GM12872 (cell line): ENCODE measurements around the gene SUSD1.

Experiments
- CTCF ChIP-seq: IDR thresholded peaks from 3 replicates; pipeline ENCODE4 v1.5.1; 2011; ENCODE audit warnings: low read depth, mild to moderate bottlenecking, low read length, moderate library complexity; ENCODE audit not compliant: insufficient read depth

The SUSD1 gene

GRCh38 chr9:112198646-112199045 is 23.5 kb upstream of the SUSD1 start:
- TF ChIP-seq CTCF: no peak

- no peak for TF ChIP-seq CTCF
Measured at GRCh38 chr9:112194969-112195431, 19.9 kb upstream of the SUSD1 start.

- no peak for TF ChIP-seq CTCF
Measured at GRCh38 chr9:112193572-112194288, 18.6 kb upstream of the SUSD1 start.

- no peak for TF ChIP-seq CTCF
Measured at GRCh38 chr9:112188884-112189283, 13.8 kb upstream of the SUSD1 start.

- no peak for TF ChIP-seq CTCF
Measured at GRCh38 chr9:112187404-112187803, 12.3 kb upstream of the SUSD1 start.

GRCh38 chr9:112186695-112187094 is 11.6 kb upstream of the SUSD1 start:
- no peak for TF ChIP-seq CTCF

- no peak for TF ChIP-seq CTCF
Measured at GRCh38 chr9:112184946-112185345, 9.8 kb upstream of the SUSD1 start.
